H4 (cell line): ENCODE data around the gene CCDC69. TPM values are rescaled to one million over a fixed set of nuclear protein-coding genes. Genes with fewer than 3 reads are reported as not detected.
A peak's percentile ranks its signal among the peaks of the same experiment; 100 is the strongest.
"Not testable (repeated sequence)": the region's sequence is repeated elsewhere in the genome, so short reads cannot be mapped to it uniquely, and the experiment has no call there.

Experiments
- DNase-seq: peaks from one replicate; pipeline ENCODE4 v3.0.0-alpha.2; 2015; ENCODE audit warnings: low spot score
- total RNA-seq: library from RNA; depleted of rRNA; stranded (reverse); fragments of >200 nt; shearing (Covaris generic); gene quantifications from 2 replicates; pipeline ENCODE4 v1.2.3, GENCODE V29; 2014; rRNA removed

The CCDC69 gene
- total RNA-seq = 4.9 and 7.2 TPM in 2 replicates

DNA sequence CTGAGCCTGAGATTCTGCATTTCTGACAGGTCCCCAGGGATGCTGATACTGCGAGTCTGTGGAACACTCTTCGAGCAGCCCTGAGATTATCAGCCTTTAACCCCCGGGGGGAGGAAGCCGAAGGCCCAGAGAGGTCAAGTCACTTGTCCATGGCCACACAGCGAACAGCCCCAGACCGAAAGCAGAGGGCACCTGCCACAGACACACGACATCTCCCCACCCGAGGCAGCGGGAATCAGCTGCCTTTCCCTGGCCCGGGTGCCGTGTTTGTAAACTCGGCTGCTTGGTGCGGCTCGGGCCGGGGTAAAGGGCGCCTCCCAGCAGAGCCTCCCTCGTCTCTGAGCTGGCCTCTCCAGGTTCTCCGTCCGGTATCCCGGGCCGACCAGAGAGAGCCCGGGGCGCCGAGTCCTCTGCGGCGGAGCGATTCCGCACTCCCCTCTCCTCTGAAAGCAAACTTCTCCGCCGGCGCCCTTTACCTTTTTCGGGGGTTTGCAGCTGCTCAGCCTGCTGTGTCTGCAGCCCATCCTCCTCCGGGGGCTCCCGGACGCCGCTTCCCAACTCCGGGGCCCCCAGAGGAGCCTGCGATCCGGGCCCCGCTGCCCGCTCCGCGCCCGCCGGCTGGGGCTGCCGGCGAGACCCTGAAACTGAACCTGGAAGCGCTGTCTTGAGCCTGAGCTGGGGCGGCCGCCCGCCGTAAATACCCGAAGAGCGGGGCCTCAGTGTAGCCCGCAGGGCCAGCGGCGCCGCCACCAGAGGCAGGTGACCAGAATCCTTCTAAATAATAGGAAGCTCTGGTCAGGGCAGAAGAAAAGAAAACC lies at the start of gene CCDC69:
CCDC69 (minus strand) TSS at position 646 of the 818 bp plus-strand sequence; CDS start at position 524, 122 bp downstream.
- peak; percentile 43 for DNase-seq

DNA sequence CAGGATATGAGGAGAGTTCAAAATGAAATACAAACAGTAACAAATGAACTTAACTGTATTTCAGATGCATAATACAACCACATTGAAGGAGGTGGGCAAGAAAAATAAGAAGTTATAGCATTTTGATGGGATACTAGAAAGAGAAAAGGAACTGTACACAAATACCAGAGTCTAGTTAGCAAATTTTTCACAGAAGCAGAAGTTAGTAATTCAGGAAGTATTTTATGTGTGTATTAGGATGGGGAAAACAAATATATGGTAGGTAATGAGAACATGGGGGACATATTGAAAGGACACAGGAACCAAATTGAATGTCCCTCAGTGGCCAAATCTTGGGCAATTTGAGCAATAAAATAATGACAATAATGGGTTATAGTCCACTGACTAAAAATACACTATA lies 47.4 kb upstream of the CCDC69 start:
- DNase-seq = no peak

- no peak for DNase-seq
Measured at GRCh38 chr5:151270599-151270998, 46.7 kb upstream of the CCDC69 start.

GRCh38 chr5:151267491-151268260 lies 43.8 kb upstream of the CCDC69 start:
- DNase-seq = no peak

GRCh38 chr5:151264113-151264512 lies 40.2 kb upstream of the CCDC69 start:
- no peak for DNase-seq

DNA sequence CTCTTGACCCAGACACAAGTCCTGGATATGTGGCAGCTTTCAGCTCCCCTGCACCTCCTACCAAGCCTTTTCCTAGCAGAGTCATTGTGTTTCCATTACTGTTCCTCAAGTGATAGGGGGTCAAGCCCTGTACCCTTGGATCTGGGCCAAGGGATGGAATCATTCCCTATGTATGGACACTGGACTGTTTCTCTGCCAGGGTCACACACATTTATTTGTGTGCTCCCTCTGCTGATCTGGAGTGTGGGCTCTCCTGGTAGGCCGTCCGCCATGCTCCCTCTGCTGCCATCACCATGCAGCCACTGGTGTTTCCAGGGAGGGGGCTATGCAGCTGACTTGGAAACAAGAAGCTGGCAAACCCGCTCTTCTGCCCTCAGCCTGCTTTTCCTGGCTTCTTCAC lies 38.6 kb upstream of the CCDC69 start:
- DNase-seq = no peak

GRCh38 chr5:151259931-151260330 lies 36.0 kb upstream of the CCDC69 start:
- DNase-seq = no peak

- no peak for DNase-seq
Measured at GRCh38 chr5:151258816-151259215, 34.9 kb upstream of the CCDC69 start.

DNA sequence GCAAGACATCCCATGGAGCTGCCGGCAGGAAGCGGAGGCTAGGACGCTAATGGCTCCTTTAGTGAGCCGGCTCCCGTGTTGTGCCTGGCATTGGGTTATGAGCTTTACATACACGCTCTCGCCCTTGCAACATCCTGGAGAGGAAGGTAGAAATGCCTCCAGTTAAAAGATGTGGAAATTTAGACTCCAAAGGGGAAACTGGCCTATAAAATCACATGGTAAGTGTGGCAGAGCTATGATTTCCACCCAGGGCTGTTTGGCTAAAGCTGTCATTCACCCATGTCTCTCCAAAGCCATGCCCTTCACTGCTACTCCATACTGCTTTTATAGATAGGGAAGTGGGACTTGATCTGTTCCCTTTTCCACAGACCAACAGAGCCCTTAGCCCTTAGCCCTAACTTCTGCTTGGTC lies 34.3 kb upstream of the CCDC69 start:
- no peak for DNase-seq

DNA sequence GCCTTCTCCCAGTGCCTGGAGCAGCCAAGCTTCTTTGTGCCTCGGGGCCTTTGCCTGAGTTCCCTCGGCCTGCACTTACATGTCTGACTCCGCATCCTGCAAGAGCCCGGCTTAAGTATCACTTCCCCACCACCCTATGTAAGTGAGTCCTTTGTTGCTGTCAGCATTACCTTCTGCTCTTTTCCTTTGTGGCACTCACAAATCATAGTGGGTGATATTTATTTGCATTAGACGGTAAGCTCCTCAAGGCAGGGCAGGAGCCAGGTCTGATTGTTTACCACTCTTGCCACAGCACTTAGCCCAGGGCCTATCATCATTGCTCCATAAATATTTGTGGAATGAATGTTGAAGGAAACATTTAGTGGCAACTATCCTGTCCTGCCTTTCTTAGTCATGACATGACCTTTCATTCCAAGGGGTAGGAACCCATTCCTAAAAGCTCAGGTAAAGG lies 33.9 kb upstream of the CCDC69 start:
- DNase-seq = no peak

DNA sequence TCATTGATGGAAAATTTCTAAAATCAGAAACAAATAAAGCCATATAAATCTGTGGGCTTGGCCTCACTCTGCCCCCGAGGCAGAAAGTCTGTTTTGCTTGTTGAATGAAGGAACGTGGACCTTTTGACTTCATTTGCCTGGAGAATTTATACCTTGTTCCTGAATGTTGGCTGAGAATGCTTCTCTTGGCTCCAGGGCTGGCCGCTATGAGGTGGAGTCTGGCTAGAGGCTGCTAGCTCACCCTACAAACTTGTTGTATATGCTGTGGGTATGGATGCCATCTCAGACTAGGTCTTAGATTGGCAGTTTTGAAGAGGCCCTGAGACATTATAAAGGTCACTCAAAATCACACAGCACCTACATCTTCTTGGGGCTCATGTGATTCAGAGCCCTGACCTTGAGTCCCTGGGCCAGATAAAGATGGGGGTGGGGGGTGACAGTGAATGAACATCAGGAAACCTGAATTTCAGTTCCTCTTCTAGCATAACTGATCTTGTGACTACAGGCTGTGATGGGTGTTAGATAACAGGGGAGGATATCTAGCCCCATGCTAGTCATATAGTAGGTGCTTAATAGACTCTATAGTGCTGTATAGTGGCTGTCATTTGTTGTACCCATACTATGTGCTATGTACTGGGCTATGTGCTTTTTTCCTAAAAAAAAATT lies 31.9 kb upstream of the CCDC69 start:
- no peak for DNase-seq

GRCh38 chr5:151254990-151255389 lies 31.1 kb upstream of the CCDC69 start:
- not testable (repeated sequence) for DNase-seq

DNA sequence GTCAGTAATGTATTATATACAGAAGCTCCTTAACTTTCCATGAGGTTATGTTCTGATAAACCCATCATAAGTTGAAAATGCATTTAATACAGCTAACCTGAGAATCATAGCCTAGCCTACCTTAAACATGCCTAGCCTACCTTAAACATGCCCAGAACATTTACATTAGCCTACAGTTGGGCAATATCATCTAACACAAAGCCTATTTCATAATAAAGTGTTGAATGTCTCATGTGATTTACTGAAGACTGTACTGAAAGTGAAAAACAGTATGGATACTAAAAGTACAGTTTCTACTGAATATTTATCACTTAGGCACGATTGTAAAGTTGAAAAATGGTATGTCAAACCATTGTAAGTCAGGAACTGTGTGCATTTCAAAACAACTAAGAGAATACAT lies 30.7 kb upstream of the CCDC69 start:
- DNase-seq = no peak

DNA sequence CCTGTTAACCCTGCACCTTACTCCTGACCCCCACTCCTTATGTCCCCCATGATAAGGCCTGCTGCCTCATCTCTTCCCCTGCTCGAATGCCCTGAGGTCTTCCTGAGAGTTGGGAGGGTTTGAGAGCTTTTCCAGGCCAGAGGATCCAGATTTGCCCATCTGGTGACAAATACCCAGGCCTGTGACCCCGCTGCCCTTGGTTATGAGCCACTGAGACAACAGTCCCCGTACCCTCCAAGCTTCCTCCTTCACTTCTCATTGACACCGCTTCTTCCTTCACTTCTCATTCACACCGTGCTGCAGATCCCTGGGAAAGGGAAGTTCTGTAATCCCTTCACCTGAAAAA lies 29.7 kb upstream of the CCDC69 start:
- no peak for DNase-seq

DNA sequence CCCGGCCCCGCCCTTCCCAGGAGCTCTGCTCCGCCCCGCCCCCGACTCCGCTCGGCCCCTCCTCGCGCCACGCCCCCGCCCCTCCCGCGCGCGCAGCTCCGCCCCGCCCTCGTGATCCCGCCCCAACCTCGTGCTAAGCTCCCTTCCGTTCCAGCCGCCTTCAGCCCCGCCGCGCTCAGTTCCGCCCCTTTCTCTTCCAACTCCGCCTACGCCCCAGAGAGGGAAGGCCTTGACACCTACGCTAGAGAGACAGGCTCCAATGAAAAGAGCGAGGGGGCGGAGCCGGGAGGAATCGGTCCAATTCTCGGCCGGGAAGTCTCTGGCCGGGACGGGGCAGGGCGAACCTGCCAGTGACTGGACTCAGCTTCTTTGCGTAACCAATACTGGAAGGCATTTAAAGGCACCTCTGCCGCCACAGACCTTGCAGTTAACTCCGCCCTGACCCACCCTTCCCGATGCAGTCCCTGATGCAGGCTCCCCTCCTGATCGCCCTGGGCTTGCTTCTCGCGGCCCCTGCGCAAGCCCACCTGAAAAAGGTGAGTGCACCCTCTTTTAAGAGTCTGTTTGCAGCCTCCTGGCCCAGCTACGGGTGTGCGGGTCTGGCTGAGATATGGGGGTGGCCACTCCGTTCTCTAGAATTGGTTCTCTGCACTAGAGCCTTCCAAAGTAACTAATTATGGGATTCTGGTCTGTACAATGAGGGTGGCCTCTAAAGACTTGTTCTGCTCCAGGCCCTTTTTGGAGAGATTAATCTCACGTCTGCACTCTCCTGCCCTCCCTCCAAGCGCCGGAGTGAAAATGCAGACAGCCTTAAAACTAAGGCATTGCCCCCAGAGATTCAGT lies 29.1 kb upstream of the CCDC69 start, which contains the start of gene GM2A:
GM2A (plus strand) TSS at position 424 of the 843 bp plus-strand sequence; CDS start at position 456, 32 bp downstream.
- DNase-seq = peak; percentile 98

DNA sequence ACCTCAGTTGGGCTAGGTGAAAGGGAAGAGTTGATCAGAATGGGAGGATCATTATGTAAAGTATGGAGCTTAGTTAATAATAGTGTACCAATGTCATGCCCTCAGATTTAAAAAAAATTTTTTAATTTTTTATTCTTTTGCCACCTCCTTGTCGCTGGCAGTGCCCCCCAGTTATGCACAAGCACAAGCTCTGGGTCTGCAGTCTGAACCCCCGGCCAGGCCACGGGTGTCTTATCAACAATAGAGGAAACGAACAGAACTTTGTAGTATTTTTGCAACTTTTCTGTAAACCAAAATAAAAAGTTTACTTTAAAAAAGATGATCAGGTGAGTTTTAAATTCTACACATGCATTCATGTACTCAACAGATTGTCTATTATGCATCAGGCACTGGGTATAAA lies 27.7 kb upstream of the CCDC69 start:
- DNase-seq = no peak

DNA sequence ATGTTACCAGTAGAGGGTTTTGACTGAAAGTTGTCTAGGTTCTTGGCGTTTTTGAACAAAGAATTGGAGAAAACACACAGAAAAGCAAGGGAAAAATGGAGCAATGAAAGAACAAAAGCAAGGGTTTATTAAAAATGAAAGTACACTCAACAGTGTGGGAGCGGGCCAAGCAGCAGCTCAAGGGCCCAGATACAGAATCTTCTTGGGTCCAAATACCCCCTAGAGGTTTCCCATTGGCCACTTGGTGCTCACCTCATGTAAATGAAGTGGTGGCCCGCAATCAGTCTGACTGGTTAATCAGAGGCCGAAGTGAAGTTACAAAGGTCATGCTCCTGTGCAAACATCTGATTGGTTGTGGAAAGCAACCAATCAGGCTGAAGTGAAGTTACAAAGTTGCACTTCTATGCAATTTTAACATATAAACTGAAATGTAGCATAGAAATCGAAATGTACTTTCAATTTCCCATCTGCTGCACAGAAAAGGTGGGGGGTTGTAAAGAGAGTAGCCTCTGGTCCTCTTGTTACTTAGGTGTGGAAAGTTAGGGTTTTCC lies 27.2 kb upstream of the CCDC69 start:
- DNase-seq = no peak

GRCh38 chr5:151250346-151251000 lies 26.6 kb upstream of the CCDC69 start:
- no peak for DNase-seq

DNA sequence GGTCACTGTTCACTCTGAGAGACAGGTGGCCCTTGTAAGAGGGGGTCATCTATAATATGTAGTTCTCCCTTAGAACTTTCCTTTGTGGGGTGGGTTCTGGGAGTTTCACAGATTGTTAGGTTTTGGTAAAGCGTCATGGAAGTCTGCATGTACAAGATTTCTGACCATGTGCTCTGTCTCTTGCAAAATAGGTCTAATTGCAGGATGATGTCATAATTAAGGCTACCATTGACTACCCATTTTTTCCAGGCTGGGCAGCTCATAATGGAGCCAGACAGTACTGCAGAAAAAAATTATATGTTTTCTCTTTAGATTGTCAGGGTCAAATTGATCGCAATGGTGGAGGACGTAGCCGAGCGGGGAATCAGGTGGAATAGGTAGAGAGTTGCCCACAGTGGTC lies 25.4 kb upstream of the CCDC69 start:
- no peak for DNase-seq

GRCh38 chr5:151248651-151249050 lies 24.8 kb upstream of the CCDC69 start:
- no peak for DNase-seq
